Right atrium auricular region (tissue), 2 donors: ENCODE measurements around the gene CYP27C1. TPM values are rescaled to one million over a fixed set of nuclear protein-coding genes. Genes with fewer than 3 reads are reported as not detected.

Experiments
- DNase-seq: peaks from one replicate; pipeline ENCODE4 v3.0.0-alpha.2; 2019; ENCODE audit warnings: low spot score
- H3K27ac ChIP-seq, 2 donors: fragments of 200-600 bp; sonication (generic); 1 replicate in 1 of 2; 2 replicates in 1 of 2; pipeline ENCODE4 v1.5.1; 2016 to 2019
- H3K27me3 ChIP-seq, 2 donors: fragments of 200-600 bp; sonication (generic); one replicate each; pipeline versions ENCODE4 v1.5.1 to v1.6.0; 2017 to 2019
- H3K36me3 ChIP-seq: fragments of 200-600 bp; sonication (generic); one replicate; pipeline ENCODE4 v1.5.1; 2016
- H3K4me1 ChIP-seq, 2 donors: fragments of 200-600 bp; sonication (generic); one replicate each; pipeline versions ENCODE4 v1.5.1 to v1.6.0; 2017 to 2019
- H3K4me3 ChIP-seq, 2 donors: fragments of 200-600 bp; sonication (generic); 1 replicate in 1 of 2; 2 replicates in 1 of 2; pipeline ENCODE4 v1.5.1; 2017 to 2019; ENCODE audit warnings: mild to moderate bottlenecking in 1 of 2, moderate library complexity in 1 of 2
- H3K9me3 ChIP-seq, 2 donors: fragments of 200-600 bp; sonication (generic); one replicate each; pipeline ENCODE4 v1.5.1; 2019
- total RNA-seq, 2 donors: library from RNA; depleted of rRNA; stranded (reverse); fragments of >200 nt; gene quantifications; one replicate each; pipeline ENCODE4 v1.1.0, GENCODE V29; 2016
- TF ChIP-seq, protein P1 (sequence below), 2 donors: fragments of 200-600 bp; sonication (generic); IDR thresholded peaks; one replicate each; pipeline ENCODE4 v1.5.1; 2019; ENCODE audit warnings: antibody characterized with exemption in 2 of 2

The CYP27C1 gene
- total RNA-seq, 2 donors from 2014 or later: 0.24 TPM; not detected in 1

DNA sequence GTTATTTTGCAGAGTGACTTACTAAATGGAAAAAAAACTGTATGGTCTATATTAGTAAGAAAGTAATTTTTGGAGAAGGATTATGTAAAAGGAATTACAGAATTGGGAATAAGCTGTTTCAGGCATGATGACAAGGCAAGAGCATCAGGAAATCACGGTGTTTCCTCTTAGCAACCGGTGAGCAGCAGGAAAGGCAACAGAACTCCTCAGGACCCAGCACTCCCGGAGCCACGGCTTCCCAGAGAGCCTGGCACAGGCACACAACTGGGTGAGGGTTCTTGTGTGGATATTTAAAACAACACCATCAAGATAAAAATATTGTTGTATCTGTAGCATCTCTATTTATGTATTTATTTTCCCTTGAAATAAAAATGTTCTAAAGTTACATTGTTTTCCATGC is 34.4 kb downstream of the CYP27C1 start:
- peaks cover 0 to 5% of the 10 kb centered on the region in 2 donors for H3K9me3 ChIP-seq
- TF ChIP-seq, protein P1, sequence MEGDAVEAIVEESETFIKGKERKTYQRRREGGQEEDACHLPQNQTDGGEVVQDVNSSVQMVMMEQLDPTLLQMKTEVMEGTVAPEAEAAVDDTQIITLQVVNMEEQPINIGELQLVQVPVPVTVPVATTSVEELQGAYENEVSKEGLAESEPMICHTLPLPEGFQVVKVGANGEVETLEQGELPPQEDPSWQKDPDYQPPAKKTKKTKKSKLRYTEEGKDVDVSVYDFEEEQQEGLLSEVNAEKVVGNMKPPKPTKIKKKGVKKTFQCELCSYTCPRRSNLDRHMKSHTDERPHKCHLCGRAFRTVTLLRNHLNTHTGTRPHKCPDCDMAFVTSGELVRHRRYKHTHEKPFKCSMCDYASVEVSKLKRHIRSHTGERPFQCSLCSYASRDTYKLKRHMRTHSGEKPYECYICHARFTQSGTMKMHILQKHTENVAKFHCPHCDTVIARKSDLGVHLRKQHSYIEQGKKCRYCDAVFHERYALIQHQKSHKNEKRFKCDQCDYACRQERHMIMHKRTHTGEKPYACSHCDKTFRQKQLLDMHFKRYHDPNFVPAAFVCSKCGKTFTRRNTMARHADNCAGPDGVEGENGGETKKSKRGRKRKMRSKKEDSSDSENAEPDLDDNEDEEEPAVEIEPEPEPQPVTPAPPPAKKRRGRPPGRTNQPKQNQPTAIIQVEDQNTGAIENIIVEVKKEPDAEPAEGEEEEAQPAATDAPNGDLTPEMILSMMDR (IDR thresholded peaks at IDR 0.05): no peak
- H3K27ac ChIP-seq: no peak overlapping the region
- no peak overlapping the region for H3K4me3 ChIP-seq
- H3K4me1 ChIP-seq: no peaks in the 10 kb centered on the region
- H3K27me3 ChIP-seq: no peaks in the 10 kb centered on the region
- DNase-seq: peak; percentile 53
- H3K36me3 ChIP-seq: no peaks in the 10 kb centered on the region

DNA sequence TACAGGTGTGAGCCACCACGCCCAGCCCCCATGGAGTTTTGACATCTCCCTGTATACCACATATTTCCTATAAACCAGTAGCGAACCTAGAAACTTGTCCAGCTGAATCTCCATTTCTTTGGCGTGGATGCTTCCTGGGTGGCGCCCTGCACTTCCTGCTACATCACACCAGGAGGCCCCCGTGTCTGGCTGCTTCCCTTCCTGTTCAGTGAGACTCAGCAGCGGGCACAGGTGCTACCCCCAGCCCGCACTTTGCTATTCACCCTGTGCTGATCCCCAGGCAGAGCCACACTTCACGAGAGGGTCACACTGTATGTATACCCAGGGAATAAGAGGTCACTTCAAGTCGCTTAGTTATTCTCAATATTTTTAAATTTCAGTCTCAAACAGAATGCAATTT is 35.0 kb downstream of the CYP27C1 start:
- DNase-seq: no peak
- peaks cover 0 to 11% of the 10 kb centered on the region in 2 donors for H3K9me3 ChIP-seq
- H3K4me1 ChIP-seq: no peaks in the 10 kb centered on the region
- H3K27ac ChIP-seq: no peak overlapping the region
- no peaks in the 10 kb centered on the region for H3K27me3 ChIP-seq
- H3K36me3 ChIP-seq: no peaks in the 10 kb centered on the region
- no peak overlapping the region for H3K4me3 ChIP-seq
- TF ChIP-seq, protein P1 (IDR thresholded peaks at IDR 0.05): no peak

DNA sequence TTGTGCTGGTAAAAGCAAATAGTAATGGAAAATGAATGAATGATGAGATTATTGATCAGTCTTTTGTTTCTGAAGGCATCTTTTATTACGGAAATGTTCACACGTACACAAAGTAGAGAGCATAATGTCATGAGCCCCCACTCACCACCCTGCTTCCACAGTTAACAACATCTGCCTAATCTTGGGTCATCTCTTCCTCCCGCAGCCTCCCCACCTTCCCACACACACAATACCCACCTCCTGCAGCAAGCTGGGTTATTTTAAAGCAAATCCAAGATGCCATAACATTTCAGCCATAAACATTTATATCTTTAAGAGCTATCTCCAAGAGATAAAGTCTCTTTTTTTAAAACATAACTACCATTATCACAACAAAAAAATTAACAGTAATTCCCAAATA is 36.3 kb downstream of the CYP27C1 start:
- H3K4me1 ChIP-seq: no peaks in the 10 kb centered on the region
- no peak overlapping the region for H3K4me3 ChIP-seq
- DNase-seq: no peak
- TF ChIP-seq, protein P1 (IDR thresholded peaks at IDR 0.05): no peak
- no peaks in the 10 kb centered on the region for H3K27me3 ChIP-seq
- H3K27ac ChIP-seq: no peak overlapping the region
- peaks cover 0 to 15% of the 10 kb centered on the region in 2 donors for H3K9me3 ChIP-seq
- H3K36me3 ChIP-seq: no peaks in the 10 kb centered on the region

DNA sequence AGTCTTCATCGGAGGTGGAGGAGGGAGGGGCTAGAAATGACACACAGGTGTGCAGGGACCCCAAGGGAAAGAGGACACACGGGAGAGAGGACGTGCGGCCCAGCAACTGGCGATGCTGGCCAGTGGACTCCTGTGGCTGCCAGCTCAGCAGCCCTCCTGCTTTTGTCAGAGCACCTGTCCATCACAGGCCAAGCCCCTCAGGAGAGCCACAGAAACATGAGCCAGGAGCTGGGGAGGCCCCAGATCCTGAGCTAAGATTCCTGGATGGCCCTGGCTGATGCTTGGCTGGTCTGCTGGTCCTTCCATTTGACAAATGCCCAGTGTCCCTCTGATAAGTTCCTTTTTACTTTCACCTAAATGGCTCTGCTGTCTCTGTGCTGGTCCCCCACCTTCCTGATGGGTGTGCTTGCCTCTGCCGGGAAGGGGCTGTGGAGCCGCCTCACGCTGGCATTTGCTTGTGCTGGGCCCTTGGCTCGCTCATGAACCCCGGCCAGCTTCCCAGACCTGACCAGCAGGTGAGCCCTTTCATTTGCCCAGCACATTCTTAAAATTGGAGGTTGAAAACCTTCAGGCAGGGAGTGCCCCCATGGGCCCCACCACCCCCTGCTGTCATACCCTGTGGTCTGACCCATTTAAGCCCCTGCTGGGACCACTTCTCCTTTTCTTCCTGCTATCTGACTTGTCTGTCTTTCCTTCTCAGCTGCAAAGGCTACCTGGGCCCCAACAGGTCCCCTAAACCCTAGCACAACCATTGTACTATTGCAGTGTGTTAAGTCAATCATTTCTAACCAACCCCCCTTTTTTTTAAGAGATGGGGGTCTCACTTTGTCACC is 37.3 kb downstream of the CYP27C1 start:
- TF ChIP-seq, protein P1 (IDR thresholded peaks at IDR 0.05): no peak
- Histone ChIP-seq H3K36me3 (no peaks in the 10 kb centered on the region), H3K27me3 (no peaks in the 10 kb centered on the region), H3K4me1 (no peaks in the 10 kb centered on the region), H3K27ac (no peak overlapping the region), H3K4me3 (no peak overlapping the region), H3K9me3 (peaks cover 0 to 15% of the 10 kb centered on the region in 2 donors)
- no peak for DNase-seq

DNA sequence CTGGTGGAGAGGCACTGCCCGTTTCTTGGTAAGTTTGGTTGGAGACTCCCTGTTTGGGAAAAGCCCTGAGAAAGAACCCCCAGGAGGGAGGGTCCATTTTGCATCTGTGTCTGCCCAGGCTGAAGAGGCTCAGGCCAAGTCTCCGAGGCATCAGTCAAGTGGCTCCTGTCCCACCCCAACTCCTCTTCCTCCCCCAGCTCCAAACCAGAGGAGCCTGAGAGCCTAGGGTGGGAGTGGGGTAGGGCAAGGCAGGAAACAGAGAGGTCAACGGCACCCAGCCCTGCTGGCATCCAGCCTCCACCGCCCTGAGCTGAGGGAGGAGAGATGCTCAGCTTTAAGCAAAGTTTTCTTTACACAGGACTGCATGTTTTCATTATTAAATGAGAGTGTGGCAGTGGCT is 38.2 kb downstream of the CYP27C1 start:
- Histone ChIP-seq H3K27ac (no peak overlapping the region), H3K36me3 (no peaks in the 10 kb centered on the region), H3K4me3 (no peak overlapping the region), H3K9me3 (peaks cover 0 to 15% of the 10 kb centered on the region in 2 donors), H3K4me1 (no peaks in the 10 kb centered on the region), H3K27me3 (no peaks in the 10 kb centered on the region)
- DNase-seq: no peak
- TF ChIP-seq, protein P1 (IDR thresholded peaks at IDR 0.05): no peak
